Ovary (tissue), 9 donors: ENCODE measurements around the gene SLC25A41. TPM values are rescaled to one million over a fixed set of nuclear protein-coding genes. Genes with fewer than 3 reads are reported as not detected.

ENCODE experiments used
- DNase-seq, 5 donors: peaks; one replicate each; pipeline ENCODE4 v3.0.0-alpha.2; 2019 to 2020
- H3K27ac ChIP-seq, 2 donors: fragments of 200-600 bp; one replicate each; pipeline versions ENCODE4 v1.5.1 to v1.8.0; 2019 to 2022
- H3K27me3 ChIP-seq: fragments of 200-600 bp; one replicate; pipeline ENCODE4 v1.8.0; 2022
- H3K36me3 ChIP-seq: fragments of 200-600 bp; sonication (generic); one replicate; pipeline ENCODE4 v1.5.1; 2019
- H3K4me1 ChIP-seq: one replicate; pipeline ENCODE4 v1.8.1; 2013; ENCODE audit warnings: mild to moderate bottlenecking, moderate library complexity; ENCODE audit not compliant: insufficient read depth
- H3K4me3 ChIP-seq: fragments of 200-600 bp; sonication (generic); one replicate; pipeline ENCODE4 v1.5.1; 2017
- H3K9me3 ChIP-seq, 2 donors: fragments of 200-600 bp in 1 of 2; sonication (generic) in 1 of 2; one replicate each; pipeline versions ENCODE4 v1.5.1 to v1.8.1; 2013 to 2019; ENCODE audit warnings: mild to moderate bottlenecking in 1 of 2, moderate library complexity in 1 of 2
- CTCF ChIP-seq, 3 donors: fragments of 450-650 bp in 2 of 3; fragments of 200-600 bp in 1 of 3; IDR thresholded peaks; one replicate each; pipeline versions ENCODE4 v1.5.1 to v1.8.0; 2016 to 2022; ENCODE audit warnings: antibody characterized with exemption in 3 of 3, mild to moderate bottlenecking in 1 of 3
- EP300 ChIP-seq: sonication (generic); formaldehyde crosslinking; IDR thresholded peaks from one replicate; pipeline ENCODE4 v1.6.1; 2017; ENCODE audit warnings: antibody characterized with exemption
- POLR2A ChIP-seq: fragments of 450-650 bp; IDR thresholded peaks from one replicate; pipeline ENCODE4 v1.6.1; 2017; ENCODE audit warnings: antibody characterized with exemption, mild to moderate bottlenecking, moderate library complexity
- WGBS, 3 donors: extraction: QIAGEN DNeasy Blood & Tissue Kit in 1 of 3; methylation state at CpG; one replicate each; pipeline versions ENCODE4 v1.1.5 to v1.1.7; 2013 to 2017; 5-methylcytosine and 5-hydroxymethylcytosine counted together
- intact Hi-C, 4 donors: fragments of 100-400 bp; cut with DNase I; formaldehyde crosslinking; loops; one replicate each; pipeline versions ENCODE4 v1.11.0 to v1.15.1; 2022 to 2023
- polyA plus RNA-seq, 2 donors: library from polyadenylated mRNA; stranded (reverse); fragments of 200-250 nt in 1 of 2; fragments of 350-450 nt in 1 of 2; fragmentation: Illumina TruSeq in 1 of 2; extraction: RNeasy Lipid Tissue Mini Kit (QIAGEN cat#74804) in 1 of 2; gene quantifications; one replicate each; pipeline ENCODE4 v1.2.3, GENCODE V29; 2013 to 2014
- total RNA-seq, 7 donors: library from RNA; depleted of rRNA in 2 of 7; stranded (reverse); fragments of >200 nt in 2 of 7; fragmentation: NEBNext Ultra II Directional in 3 of 7; extraction: Animal tissue kit (Norgen Biotek cat#: 25700) in 3 of 7; gene quantifications; one replicate each; pipeline versions ENCODE4 v1.1.0 to v1.2.4, GENCODE V29; 2016 to 2023
- donor health status: DM: no; HTN: no; CAD: no; lungs with moderate emphysema.
- donor health status: DM: no; HTN: no; CAD: no.
- donor health status: Bipolar disorder and iron deficiency.
- donor health status: DM: yes; HTN: yes; CAD: no.
- donor health status: DM: no; HTN: no; CAD: no.
- donor health status: DM: yes; HTN: yes; CAD: no.

The SLC25A41 gene
- total and polyA plus RNA-seq, 9 donors: 0.20 to 0.52 (median 0.40) TPM; not detected in 5

DNA sequence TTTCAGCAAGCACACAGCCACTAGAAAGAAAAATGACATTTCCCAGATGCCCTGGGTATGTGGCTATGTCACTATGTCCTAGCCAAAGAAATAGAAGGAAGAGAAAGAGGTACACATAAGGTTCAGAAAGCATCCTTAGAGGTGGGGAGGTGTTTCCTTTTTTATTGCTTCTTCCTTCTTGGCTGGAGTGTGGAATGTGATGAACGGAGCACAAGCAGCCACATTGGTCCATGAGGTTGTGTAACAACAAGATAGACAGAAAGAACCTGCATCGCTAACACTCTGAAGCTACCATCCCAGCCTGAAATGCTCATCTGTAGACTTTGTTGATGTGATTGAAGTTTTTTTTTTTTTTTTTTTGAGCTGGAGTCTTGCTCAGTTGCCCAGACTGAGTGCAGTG, 19.3 kb upstream of the SLC25A41 start:
- Histone ChIP-seq H3K36me3 (no peaks in the 10 kb centered on the region), H3K4me1 (peaks cover under 1% of the 10 kb centered on the region), H3K9me3 (peaks cover 0 to 10% of the 10 kb centered on the region in 2 donors), H3K27ac (no peak overlapping the region), H3K27me3 (no peaks in the 10 kb centered on the region), H3K4me3 (no peak overlapping the region)
- no peak for TF ChIP-seq EP300
- TF ChIP-seq CTCF (IDR thresholded peaks at IDR 0.05): no peak
- no peak for TF ChIP-seq POLR2A
- intact Hi-C loops: no loop called here
- DNase-seq: no peak
- WGBS, 3 donors: 94 to 98% (median 96%) methylated on average over 2 of the region's 2 CpGs

DNA sequence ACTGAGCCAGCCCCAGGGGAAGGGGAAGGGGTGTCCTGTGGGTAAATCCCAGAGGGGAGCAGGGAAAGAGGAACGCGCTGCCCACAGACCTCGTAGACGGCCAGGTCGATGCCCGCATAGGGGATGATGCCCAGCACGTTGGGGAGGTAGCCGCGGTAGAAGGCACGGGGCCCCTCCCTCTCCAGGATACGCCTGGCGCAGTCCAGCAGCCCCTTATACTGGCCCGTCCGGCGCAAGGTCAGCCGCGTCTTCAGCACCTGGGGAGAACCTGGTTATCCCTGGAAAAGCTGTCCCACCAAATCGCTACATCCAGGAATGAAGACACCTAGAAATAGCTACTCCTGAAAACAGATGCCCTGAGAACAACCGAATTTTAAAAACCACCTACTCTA, 18.7 kb upstream of the SLC25A41 start:
- Histone ChIP-seq H3K27me3 (no peaks in the 10 kb centered on the region), H3K4me3 (no peak overlapping the region), H3K4me1 (no peaks in the 10 kb centered on the region), H3K27ac (no peak overlapping the region), H3K36me3 (no peaks in the 10 kb centered on the region), H3K9me3 (peaks cover 0 to 10% of the 10 kb centered on the region in 2 donors)
- intact Hi-C loops: no loop called here
- no peak for TF ChIP-seq EP300
- TF ChIP-seq CTCF (IDR thresholded peaks at IDR 0.05): no peak
- no peak for TF ChIP-seq POLR2A
- 93 to 95% (median 94%) methylated on average over 19 of the region's 19 CpGs for WGBS, 3 donors
- DNase-seq: no peak

DNA sequence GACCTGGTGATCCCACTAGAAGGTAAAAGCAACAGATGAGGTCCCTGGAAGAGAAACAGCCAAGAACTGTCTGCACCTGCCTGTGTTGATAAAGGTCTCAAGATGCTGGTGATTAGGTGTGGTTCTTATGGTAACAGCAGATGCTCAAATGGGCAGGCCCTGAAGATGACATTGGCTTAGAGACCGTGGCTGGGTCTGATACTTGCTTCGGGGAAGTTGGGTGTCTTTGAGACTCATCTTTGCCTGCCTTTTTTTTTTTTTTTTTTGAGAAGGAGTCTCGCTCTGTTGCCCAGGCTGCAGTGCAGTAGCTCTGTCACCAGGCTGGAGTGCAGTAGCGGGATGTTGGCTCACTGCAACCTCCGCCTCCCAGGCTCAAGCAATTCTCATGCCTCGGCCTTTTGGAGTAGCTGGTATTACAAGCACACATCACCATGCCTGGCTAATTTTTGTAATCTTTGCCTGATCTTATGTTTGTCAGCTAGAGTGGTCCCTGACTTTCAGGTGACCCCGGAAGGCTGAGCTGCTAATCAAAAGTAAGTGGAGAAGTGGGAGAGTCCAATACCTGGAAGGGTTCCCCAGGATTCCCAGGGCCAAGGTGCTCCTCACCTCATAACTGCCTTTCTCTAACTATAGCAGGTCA, 18.1 kb upstream of the SLC25A41 start:
- no peak for TF ChIP-seq CTCF (IDR thresholded peaks at IDR 0.05)
- no peak for TF ChIP-seq EP300
- TF ChIP-seq POLR2A: no peak

GRCh38 chr19:6450166-6450565, 16.6 kb upstream of the SLC25A41 start:
- Histone ChIP-seq H3K4me3 (no peak overlapping the region), H3K36me3 (no peaks in the 10 kb centered on the region), H3K27me3 (no peaks in the 10 kb centered on the region), H3K27ac (no peak overlapping the region), H3K9me3 (peaks cover 0 to 17% of the 10 kb centered on the region in 2 donors), H3K4me1 (no peaks in the 10 kb centered on the region)
- TF ChIP-seq POLR2A (no peak), CTCF (IDR thresholded peaks at IDR 0.05) (no peak), EP300 (no peak)
- intact Hi-C loops: no loop called here
- WGBS, 3 donors: 95 to 98% (median 97%) methylated on average over 5 of the region's 5 CpGs
- DNase-seq: no peak

More for the DNA sequence above, 18.1 kb upstream of the SLC25A41 start:
- H3K4me3 ChIP-seq: no peak overlapping the region
- intact Hi-C loops: no loop called here
- H3K4me1 ChIP-seq: no peaks in the 10 kb centered on the region
- no peak for DNase-seq
- no peak overlapping the region for H3K27ac ChIP-seq
- no peaks in the 10 kb centered on the region for H3K36me3 ChIP-seq
- H3K27me3 ChIP-seq: no peaks in the 10 kb centered on the region
- 86 to 90% (median 90%) methylated on average over 7 of the region's 7 CpGs for WGBS, 3 donors
- peaks cover 0 to 10% of the 10 kb centered on the region in 2 donors for H3K9me3 ChIP-seq
